Retina (tissue), 1 donor: ENCODE results near the gene ZNF43.
"Not testable (repeated sequence)": the region's sequence is repeated elsewhere in the genome, so short reads cannot be mapped to it uniquely, and the experiment has no call there.

Experiments used
- DNase-seq: peaks from one replicate; pipeline ENCODE4 v3.0.0-alpha.2; 2016

Gene ZNF43

DNA sequence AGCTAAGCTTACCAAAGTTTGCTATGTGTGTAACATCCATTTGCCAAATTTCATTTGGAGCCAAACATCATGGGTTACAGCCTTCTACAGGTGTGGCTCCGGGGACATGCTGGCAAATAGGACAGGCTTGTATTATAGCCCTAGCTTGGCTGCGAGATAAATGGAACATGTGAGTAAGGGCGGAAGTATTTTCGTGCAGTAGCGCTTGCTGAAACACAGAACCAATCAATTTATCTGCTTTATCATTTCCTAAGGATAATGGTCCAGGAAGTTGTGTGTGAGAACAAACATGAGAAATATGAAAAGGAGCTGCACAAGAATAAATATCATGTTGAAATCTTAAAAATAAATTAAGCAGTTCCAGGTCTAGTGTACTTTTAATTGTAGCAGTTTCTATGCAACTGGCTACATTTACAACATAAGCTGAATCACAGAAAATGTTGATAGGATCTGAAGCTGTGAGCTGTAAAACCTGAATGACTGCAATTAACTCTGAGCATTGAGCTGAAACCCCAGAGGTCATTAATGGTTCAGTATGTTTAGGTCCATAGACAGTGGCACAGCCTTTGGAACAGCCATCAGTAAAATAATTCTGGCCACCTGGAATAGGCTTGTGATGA lies 46.4 kb downstream of the ZNF43 start:
- no peak for DNase-seq

GRCh38 chr19:21786936-21787335 lies 49.0 kb downstream of the ZNF43 start:
- DNase-seq, result no peak

GRCh38 chr19:21775792-21776191 lies 60.2 kb downstream of the ZNF43 start:
- not testable (repeated sequence) for DNase-seq

DNA sequence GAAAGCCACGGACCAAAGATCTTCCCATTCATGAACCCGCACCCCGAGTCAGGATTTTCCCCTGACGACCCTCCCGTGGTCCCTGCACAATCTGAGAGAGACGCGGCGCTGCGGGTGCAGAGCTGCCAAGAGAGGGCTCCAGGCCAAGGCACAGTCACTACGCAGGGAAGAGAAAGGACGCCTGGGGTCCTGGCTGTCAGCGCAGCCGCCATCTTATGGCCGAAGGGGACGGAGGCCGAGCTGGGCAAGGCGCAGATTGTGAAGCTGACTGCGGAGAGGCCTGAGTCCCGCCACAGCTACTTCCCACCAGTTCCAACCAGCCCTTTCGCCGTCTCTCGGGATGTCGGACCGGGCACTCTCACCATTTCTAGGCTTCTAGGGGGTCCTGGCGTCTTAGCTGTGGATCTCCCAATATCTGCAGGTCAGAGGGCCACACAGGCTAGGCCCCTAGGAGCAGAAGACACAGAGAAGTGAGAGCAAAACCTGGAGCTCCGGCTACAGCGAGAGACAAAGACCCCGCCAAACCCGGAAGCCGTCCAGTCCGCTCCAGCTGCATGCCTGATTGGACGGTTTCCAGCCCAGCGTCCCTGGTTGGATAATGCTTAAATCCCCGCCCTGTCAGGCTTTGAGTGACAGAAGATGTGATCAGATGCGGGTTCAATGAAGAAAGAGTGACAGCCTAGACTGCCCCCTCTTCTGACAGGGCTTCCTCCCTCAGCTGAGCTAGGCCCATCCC lies 68.7 kb downstream of the ZNF43 start, which contains the start of gene ZNF100:
Gene ZNF100 (minus strand): TSS at position 515 of the 736 bp plus-strand sequence. CDS start 150 bp downstream, at position 365.
- peak; percentile 96 for DNase-seq

- DNase-seq, result not testable (repeated sequence)
These were observed 69.3 kb downstream of the ZNF43 start for GRCh38 chr19:21766705-21767064.

- DNase-seq, result no peak
These were observed 70.8 kb downstream of the ZNF43 start for GRCh38 chr19:21765151-21765550.

GRCh38 chr19:21761547-21761946 lies 74.4 kb downstream of the ZNF43 start:
- DNase-seq, result not testable (repeated sequence)

DNA sequence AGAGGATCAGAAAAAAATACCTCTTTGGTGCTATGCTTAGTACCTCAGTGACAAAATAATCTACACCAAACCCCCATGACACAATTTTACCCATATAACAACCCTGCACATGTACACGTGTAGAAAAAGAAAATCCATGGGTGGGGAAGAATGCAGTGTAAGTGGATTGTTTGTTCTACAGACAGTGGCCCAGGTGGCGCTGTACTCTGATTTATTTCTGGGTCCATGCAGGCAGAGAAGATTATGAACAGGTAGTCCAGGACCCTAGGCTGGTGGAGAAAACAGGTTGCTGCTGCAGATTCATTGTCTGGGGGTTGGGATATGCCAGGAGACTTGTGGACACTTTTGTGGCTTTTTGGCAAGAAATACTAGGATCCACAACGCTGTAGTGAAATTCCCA lies 77.7 kb downstream of the ZNF43 start:
- DNase-seq, result no peak

GRCh38 chr19:21755555-21755954 lies 80.4 kb downstream of the ZNF43 start:
- not testable (repeated sequence) for DNase-seq
